NCI-H2196 (cell line): Measurements from ENCODE around the gene SMIM45.

Experiments used
- DNase-seq: peaks from one replicate; lab custom pipeline; 2025; ENCODE audit not compliant: unreplicated experiment; lab: John Stamatoyannopoulos, UW

The SMIM45 gene

DNA sequence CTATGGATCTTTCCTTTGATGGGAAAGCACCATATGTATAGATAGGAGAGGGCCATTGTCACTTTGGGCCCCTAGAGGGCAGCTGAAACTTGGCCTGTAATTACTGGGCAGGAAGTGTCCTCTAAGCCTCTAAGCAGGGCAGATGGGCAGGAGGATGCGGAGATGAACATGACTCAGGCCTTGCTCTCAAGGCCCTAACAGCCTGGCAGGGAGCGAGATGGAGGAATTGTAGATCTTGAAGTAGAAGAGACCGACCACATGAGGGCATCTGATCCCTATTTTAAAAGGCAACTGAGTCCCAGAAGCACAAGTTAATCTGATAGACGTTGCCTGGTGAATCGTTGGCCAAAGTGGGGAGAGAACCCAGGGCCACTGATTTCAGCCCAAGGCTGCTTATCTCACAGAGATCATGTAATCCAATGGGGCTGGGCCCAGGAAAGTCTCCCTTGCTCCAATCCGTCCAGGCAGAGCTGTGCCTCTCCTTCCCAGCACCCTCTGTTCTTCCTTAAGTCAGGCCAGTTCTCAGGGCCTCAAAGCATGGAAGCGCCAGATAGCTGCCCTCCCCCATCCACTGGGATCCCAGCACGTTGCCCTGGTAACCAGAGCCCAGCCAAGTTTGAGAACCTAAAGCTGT, 14.8 kb downstream of the SMIM45 start:
- DNase-seq: peak; percentile 47

DNA sequence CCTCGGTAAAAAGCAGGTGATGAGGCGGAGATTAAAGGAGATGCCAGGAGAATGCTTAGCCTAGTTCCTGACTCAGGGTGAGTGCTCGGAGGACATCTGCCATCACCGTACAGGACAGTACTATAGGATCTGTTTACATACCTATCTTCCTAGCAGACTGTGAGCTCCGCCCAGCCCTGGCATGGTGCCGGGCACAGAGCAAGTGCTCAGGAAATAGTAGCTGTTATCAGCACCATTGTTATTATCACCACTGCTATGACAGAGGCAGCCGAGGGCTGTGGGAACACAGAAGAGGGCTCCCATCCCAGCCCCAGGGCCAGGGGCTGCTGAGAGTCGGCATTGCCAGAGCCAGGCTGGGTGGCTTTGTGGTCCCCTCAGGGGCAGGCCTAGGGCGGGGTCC, 16.7 kb downstream of the SMIM45 start:
- DNase-seq: peak; percentile 55

DNA sequence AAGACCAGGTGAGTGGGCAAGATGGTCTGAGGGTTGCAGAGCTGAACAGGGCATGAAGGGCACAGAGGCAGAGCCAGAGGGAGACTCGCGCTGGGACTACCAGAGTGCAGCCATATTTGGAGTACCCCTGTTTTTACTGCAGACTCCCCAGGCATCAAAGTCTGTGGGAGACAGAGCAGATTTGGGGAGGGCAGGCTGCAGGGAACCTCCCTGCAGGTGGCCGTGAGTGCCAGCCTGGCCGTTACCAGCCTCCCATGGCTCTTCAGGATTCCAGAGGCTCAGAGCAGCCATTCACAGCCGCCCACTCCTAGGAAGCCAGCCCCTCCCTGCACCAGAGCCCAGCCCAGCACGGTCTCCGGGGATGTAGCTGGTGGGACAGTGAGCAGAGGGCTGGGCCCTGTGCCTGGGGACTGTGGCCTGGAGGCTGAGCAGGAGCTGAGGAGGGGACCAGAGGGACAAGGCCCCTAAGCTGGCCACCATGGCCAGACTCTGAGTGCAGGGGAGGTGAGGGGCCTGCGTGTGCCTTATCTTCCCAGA, 17.2 kb downstream of the SMIM45 start, which contains the start of gene SEPTIN3:
Gene SEPTIN3, plus strand, starts transcription at position 334 of the 537 bp plus-strand sequence. CDS start 2,050 bp downstream, outside the sequence.
- no peak for DNase-seq

DNA sequence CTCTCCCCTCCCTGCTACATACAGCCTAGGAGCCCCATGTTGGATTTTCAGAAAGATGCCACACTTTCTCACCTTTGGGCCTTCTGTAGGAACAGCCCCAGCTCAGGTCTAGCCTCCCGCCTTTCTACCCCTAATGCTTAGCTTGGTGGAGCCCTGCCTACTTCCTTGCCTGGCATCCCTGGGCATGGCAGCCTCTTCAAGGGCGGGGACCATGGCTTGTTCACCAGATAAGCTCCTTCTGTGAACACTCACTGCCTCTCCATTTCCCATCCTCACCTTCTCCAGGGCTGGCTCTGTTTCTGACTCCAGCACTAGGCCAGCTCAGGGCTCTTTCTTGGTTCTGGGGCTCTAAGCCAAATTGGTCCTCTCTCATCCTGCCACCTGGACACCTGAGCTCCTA, 18.7 kb downstream of the SMIM45 start:
- no peak for DNase-seq

DNA sequence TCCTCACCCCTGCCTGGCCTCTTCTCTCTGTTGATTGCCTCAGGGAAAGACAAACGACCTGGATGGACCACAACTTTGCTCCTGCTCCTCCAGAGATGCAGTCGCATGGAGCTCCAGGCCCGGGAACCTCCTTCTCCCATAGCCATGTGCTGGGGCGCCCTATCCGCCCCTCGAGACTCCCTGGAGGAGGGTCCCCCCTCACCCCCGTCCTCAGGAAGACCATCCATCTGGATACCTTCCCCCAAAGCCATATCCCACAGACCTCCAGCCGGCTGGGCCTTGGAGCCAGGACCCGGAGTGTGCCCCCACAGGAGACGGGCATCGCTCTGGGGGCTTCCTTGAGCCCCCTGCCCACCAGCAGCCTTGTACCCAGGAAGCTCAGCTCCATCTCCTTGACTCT, 19.5 kb downstream of the SMIM45 start:
- no peak for DNase-seq

DNA sequence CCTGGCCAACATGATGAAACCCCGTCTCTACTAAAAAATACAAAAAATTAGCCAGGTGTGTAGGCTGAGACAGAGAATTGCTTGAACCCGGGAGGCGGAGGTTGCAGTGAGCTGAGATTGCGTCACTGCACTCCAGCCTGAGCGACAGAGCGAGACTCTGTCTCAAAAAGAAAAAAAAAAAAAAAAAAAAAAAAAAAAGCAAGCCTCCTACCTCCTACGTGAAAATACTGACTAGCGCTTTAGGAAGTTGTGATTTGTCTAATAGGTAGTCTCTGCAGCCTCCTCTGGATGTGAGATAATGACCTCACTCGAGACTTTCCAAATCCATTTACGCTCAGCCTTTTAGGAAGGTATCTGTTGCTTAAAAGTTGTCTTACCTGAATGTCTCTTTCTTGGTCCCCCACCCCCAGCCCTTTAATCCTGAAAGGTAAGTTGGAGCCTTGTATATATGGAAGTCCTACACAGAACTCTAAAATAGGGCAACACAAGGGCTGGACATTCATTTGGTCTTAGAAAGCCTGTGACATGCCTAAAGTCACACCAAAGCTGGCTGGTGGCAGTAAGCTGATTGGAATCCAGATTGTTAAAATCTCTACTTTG, 22.8 kb downstream of the SMIM45 start:
- DNase-seq: no peak

DNA sequence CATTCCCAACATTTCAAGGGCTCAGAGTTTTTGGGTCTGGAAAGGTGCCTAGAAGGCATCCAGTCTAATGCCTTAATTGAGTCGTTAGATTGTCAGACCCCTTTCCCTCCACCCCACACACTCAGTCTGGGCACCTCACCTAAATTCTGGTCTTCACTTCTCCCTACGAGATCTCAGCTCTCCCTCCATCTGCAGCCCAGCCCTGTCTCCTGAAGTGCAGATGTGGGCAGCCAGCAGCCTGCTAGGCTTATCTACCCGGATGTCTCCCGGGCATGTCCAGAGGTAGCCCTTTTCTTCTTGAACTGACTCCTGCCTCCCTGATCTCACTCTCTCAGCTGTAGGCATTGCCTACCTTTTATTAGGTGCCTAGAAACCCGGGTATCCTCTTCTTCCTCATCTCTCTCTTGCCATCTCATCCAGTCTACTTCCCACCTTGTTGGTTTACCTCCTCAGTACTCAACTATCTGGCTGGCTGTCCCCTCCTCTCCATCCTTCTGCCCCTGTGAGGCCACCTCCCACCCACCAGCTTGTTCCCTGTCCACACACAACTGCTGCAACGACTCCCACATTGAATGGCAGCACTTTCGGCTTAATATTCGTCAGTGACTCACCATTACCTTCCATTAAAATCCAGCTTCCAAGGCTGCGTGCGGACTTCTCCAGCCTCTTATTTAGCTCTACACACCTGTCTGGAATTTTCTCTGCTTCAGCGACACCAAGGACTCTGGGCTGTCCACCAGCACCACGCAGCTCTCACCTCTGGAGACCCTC, 23.5 kb downstream of the SMIM45 start:
- DNase-seq: no peak

DNA sequence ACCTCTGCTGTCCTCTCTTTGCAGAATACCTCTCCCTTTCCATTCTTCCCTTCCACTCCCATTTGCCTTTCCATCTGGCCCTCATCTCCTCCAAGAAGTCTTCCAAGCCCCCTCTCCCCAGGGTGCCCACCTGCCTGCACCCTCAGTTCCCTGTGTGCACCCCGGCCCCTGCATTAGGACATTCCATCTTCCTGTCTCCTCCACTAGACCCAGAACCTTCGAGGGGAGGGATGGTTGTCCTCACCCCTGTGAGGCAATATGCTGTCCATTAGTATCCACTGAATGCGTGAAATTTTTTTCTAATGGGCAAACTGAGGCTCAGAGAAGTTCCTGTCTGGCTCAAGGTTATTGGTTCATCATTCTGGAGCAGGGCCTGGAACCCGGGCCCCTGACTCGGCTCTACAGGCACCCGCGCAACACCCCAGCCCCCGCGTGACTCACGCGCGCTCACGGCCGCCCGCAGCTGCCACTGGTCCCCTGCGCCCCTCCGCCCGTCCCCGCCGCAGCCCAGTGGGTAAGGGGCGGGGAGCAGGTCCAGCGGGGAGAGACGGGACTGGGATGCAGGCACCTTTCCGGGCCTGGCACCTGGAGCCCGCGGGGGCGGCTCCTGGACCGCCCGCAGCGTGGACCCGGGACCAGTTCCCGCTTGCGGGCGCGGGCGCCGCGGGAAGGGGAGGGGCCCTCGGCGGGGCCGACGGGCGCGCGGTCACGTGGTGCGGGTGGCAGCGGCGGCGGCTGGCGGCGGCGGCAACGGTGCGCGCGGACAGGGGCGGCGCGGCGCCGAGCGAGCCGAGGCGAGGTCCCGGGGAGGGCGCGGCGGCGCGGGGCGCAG, 24.3 kb downstream of the SMIM45 start:
- peak; percentile 65 for DNase-seq

DNA sequence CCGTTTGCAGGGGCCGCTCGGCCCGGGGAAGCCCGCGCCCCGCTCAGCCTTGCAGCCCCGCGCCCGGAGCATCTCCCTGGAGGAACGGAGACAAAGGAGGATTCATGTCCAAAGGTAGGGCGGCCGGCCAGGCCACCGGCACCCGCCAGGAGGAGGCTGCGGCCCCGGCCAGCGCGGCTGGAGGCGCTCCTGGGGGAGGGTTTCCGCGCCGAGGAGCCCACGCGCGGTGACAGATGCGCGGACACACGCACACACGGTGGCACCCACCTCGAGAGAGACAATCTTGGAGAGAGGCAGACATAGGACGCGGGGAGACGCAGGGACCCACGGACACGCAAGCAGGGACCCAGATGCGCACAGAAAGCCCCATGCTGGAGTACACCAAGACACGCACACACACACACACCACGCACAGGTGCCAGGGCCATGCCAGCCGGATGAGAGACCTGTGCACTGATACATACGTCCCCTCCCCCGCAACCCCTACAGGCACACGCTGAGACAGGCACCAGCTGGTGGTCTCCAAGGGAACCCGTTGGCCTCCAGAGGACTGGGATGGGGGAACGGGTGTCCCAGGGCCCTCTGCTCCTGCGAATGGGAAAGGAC, 25.1 kb downstream of the SMIM45 start:
- peak; percentile 11 for DNase-seq

DNA sequence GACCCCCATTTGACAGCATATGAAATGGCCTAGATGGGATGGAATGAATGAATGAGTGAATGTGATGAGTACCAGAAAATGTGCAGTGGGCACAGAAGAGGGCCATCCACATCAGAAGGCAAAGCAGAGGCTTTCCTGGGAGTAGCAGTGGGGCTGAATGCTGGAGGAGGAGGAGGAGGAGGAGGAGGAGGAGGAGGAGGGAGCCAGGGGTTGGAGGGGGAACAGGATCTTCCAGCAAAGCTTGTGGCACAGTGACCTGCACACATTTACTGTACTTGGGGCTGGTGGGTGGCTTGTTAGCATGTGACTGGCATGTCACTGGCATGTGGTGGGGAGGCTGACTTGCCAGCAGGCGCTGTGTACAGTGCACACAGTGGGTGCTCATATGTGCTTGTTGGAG, 26.8 kb downstream of the SMIM45 start:
- DNase-seq: no peak

DNA sequence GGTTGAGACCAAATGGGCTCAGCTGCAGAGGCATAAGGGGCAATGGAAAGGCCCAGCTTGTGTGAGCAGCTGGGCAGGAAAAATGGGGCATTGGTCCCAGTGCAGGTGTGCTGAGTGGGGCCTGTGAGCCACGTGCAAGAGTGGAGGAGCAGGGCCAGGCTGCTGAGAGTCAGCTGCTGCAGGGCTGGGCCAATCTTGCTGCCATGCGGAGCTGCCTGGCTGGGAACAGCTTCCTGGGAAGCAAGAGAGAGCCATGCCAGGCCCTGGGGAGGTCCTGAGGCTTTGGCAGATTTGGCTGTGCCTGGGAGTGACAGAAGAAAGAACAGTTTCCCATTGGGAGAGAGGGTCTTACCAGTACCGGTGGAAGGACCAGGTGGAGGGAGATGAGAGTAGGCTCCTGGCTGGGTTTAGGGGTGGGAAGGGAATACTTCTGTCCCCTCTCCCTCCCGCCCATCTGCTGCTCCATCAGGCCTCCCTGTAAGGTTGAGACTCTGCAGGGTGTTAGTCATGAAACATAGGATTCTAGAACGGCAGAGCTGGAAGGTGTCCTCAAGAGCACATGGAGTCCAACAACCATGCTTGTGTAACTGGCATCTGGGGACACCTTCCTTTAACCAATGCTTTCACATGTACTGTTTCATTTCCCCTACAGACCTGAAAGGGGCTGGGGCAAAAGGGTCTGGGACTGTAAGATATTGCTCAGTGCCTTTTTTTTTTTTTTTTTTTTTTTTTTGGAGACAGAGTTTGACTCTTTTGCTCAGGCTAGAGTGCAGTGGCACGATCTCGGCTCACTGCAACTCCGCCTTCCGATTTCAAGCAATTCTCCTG, 27.7 kb downstream of the SMIM45 start:
- DNase-seq: no peak

DNA sequence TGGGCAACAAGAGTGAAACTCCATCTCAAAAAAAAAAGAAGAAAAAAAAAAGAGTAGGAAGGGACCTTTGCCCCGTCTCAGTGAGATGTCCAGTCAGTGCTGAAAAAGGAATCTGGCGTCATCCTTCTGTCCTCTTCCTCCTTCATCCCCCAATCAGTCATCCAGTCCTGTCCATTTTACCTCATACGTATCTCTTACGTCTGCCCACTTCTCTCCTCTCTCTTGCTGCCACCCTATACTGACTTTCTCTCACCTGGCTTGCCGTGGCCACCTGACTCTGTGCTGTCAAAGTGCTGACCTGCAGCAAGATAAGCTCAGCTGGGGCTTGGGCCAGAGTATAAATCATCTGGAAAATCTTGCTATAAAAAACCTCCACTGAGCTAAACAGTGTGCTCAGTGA, 30.9 kb downstream of the SMIM45 start:
- DNase-seq: no peak

DNA sequence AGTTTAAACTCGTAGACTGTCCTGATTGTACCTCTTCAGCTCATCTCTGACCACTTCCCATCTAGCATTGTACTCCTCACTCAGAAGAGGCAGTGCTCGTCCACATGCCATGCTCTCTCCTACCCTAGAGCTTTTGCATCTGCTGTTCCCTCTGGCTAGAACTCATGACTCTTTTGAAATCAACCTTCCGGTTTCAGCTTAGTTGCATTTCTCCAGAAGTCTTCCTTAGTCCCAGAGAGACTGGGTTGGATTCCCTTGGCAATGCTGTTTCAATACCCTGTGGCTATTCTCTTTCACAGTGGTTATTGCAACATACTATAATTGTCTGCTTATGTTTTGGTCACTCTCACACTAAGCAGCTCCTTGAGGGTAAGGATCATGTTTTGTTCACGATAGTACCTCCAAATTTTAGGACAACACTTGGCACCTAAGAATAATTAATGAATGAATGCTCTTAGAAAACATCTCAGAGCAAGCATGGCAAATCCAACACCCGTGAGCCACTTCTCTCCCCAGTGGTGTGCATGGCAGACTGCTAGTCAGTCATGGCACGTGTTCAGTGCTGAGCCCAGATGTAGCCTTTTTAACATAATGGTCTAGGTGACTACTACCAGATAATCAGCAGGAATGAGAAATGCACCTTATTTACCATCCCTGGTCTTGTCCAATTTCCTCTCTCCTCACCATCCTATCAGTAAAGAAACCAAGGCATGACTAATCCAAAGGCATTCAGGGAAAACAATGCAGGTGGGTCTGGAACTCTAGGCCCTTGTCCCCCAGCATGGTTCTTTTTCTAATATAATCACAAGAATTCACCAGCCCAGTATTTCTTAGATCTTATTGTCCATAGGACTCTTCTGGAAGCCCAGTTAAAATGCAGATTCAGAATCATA, 31.8 kb downstream of the SMIM45 start:
- DNase-seq: no peak

DNA sequence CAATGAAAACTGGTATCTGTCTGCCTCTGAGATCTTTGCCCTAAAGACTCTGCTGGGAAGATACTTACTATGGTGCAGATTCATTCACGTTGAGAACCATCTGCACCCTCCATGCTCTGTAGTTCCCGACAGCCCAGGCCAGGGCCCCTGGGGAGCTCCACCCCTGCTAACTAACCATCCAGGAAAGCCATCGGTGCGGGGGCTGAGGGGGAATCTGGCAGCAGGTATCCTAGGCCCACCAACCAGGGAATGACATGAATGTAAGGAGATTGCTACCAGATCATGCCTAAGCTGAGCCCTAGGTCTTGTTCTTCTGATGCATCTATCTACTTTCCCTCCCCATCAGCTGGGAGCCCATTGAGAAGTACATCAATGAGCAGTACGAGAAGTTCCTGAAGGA, 35.3 kb downstream of the SMIM45 start:
- no peak for DNase-seq

DNA sequence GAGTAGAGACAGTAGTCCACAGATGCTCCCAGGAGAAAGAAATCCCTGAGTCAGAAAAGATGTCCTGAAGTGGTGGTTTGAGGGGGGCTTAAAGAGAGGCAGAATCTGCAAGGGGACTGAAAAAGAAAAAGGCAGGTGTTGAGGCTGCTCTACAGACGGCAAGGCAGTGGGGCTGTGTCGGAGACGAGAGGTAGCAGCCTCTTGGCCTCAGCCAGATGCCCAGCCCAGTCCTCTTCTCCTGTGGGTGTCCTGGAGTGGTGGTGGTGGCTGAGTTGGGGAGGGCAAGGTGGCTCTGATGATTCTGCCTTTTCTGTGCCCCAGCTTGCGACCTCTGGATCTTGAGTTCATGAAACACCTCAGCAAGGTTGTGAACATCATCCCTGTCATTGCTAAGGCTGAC, 37.3 kb downstream of the SMIM45 start:
- DNase-seq: no peak

DNA sequence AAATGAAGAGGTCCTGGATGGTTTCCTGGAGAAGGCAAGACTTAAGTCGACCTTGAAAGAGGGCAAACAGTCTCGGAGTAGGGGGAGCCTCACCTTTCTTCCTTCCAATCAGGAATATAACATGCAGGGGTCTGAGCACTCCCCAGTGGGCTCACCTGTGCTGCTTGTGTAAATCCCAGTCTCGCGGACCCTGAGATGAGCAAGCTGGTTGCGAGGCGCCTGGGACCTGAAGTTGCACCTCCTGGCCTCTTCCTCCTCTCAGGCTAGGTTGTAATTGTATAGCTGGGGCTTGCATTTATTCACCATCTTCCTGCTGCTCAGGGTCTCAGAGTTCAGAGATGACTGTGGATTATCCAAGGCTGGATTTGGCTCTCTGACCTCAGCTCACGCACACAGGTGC, 39.2 kb downstream of the SMIM45 start:
- DNase-seq: no peak

DNA sequence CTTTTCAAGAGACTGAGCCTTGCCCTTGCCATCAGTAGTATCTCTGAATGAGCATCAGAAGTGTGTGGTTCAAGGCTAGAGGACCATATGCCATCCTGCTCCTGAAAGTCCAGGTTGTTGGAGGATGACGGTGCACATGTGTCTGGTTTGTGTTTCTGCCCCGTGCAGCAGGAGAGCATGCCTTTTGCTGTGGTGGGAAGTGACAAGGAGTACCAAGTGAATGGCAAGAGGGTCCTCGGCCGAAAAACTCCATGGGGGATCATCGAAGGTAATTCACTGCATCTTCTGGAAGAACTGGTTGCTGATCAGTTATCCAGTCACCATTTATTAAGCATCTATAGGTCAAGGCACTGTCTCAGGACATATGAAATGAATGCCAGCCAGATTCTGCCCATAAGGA, 40.5 kb downstream of the SMIM45 start:
- DNase-seq: no peak

DNA sequence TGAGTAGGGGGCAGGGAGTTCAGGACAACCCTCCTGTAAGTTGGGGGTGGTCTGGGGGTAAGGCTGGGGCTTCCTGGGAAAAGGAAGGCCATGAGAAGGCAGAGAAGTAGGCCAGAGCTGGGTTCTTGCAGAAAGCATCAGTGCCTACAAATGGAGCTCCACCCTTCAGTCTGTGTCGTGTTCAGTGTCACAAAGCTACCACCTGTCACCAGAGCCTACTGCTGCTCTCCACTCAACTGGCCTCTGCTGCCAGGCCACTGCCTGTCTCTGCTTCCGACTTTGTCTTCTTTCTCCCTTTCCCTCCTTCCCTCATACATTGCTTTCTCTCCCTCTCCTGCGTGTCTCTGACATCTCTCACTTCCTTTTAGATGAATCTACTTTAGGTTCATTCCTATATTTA, 43.3 kb downstream of the SMIM45 start:
- no peak for DNase-seq

DNA sequence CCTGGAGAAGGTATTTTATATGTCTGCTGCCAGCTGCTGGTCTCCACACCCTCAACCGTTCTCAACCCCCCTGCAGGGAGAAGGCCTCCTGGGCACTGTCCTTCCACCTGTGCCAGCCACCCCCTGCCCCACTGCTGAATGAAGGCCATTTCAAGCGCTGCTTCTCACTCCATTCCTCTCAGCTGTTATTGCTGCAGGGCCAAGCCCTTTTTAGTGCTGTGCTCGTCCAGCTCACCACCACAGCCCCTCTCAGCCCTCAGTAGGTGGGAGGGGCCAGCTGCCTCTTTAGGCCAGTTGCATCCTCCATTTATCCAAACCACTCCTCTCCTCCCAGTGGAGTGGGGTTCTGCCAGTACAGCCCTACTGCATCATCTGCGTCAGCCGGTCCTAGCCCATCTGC, 44.9 kb downstream of the SMIM45 start:
- DNase-seq: no peak
